GM06990 (cell line): ENCODE measurements around the gene HEY2.
A peak's percentile ranks its signal among the peaks of the same experiment; 100 is the strongest.
"Not testable (repeated sequence)": the region's sequence is repeated elsewhere in the genome, so short reads cannot be mapped to it uniquely, and the experiment has no call there.

ENCODE experiments used
- DNase-seq: peaks from one replicate; pipeline ENCODE4 v3.0.0-alpha.2; 2011; ENCODE audit not compliant: insufficient read length; ENCODE audit errors: extremely low read depth
- H3K27me3 ChIP-seq: replicated peaks from 2 replicates; pipeline ENCODE4 v1.6.0; 2011; ENCODE audit warnings: low read length; ENCODE audit not compliant: control insufficient read depth, insufficient read depth
- H3K36me3 ChIP-seq: 2 replicates; pipeline ENCODE4 v1.5.1; 2011; ENCODE audit warnings: low read length; ENCODE audit not compliant: control insufficient read depth, insufficient read depth
- H3K4me3 ChIP-seq: replicated peaks from 2 replicates; pipeline ENCODE4 v1.5.1; 2011; ENCODE audit warnings: low read depth, mild to moderate bottlenecking, control low read depth, low read length
- CTCF ChIP-seq: IDR thresholded peaks from 2 replicates; pipeline ENCODE4 v1.5.1; 2011; ENCODE audit warnings: low read length, control low read depth, mild to moderate bottlenecking, inconsistent platforms; ENCODE audit not compliant: insufficient read depth, poor library complexity, severe bottlenecking

The HEY2 gene

GRCh38 chr6:125749173-125749864 lies at the start of gene HEY2:
TSS of gene HEY2 (plus strand) at chr6:125749632. CDS start at chr6:125749777, 145 bp downstream.
- peak; percentile 91 for DNase-seq

GRCh38 chr6:125700581-125701353 lies 48.7 kb upstream of the HEY2 start:
- Histone ChIP-seq H3K27me3 (no peaks in the 10 kb centered on the region), H3K4me3 (no peak overlapping the region), H3K36me3 (no peaks in the 10 kb centered on the region)
- no peak for TF ChIP-seq CTCF
- DNase-seq, result no peak

More at GRCh38 chr6:125749173-125749864, at the start of gene HEY2:
- no peak for TF ChIP-seq CTCF
- Histone ChIP-seq H3K27me3 (peaks cover 3% of the 10 kb centered on the region; the same call in 1 of the 2 replicates), H3K36me3 (no peaks in the 10 kb centered on the region), H3K4me3 (peak within 1 kb of the TSS; percentile 67)

- H3K4me3 ChIP-seq, result no peak overlapping the region
- no peak for DNase-seq
- no peaks in the 10 kb centered on the region for H3K36me3 ChIP-seq
- TF ChIP-seq CTCF, result no peak
- H3K27me3 ChIP-seq, result no peaks in the 10 kb centered on the region
These were observed 48.1 kb upstream of the HEY2 start for GRCh38 chr6:125701354-125701668.

DNA sequence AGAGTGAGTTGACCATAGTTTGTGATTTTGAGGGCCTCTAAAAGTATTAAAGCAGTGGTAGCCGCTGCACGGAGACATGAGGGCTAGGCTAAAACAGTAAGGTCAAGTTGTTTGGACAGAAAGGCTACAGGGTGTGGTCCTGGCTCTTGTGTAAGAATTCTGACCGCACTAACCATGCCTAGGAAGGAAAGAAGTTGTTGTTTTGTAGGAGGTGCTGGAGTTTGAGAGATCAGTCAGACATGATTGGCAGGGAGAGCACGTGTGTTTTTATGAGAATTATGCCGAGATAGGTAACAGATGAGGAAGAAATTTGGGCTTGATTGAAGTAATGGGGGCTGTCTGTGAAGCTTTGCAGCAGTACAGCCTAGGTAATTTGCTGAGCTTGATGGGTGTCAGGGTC lies 45.5 kb upstream of the HEY2 start:
- not testable (repeated sequence) for DNase-seq, H3K36me3 ChIP-seq, H3K4me3 ChIP-seq

GRCh38 chr6:125707615-125708243 lies 41.7 kb upstream of the HEY2 start:
- no peaks in the 10 kb centered on the region for H3K36me3 ChIP-seq
- no peak overlapping the region for H3K4me3 ChIP-seq
- no peak for DNase-seq
- no peak for TF ChIP-seq CTCF
- H3K27me3 ChIP-seq, result no peaks in the 10 kb centered on the region

More for the DNA sequence above, 45.5 kb upstream of the HEY2 start:
- not testable (repeated sequence) for H3K27me3 ChIP-seq
